Lower leg skin (tissue), 4 donors: ENCODE results near the gene MAPK9. TPM values are rescaled to one million over a fixed set of nuclear protein-coding genes. Genes with fewer than 3 reads are reported as not detected.

Source experiments
- DNase-seq, 2 donors: peaks; one replicate each; pipeline ENCODE4 v3.0.0-alpha.2; 2019; ENCODE audit warnings: low spot score in 2 of 2
- H3K4me3 ChIP-seq: fragments of 200-600 bp; sonication (generic); 2 replicates; pipeline ENCODE4 v1.5.1; 2017; ENCODE audit warnings: mild to moderate bottlenecking, low read depth; ENCODE audit not compliant: poor library complexity, severe bottlenecking
- CTCF ChIP-seq, 3 donors: fragments of 450-650 bp; IDR thresholded peaks; one replicate each; pipeline ENCODE4 v1.5.1; 2016; ENCODE audit warnings: antibody characterized with exemption in 3 of 3, mild to moderate bottlenecking in 3 of 3, moderate library complexity in 2 of 3
- POLR2A ChIP-seq, 2 donors: fragments of 450-650 bp; IDR thresholded peaks; one replicate each; pipeline ENCODE4 v1.6.1; 2016 to 2017; ENCODE audit warnings: antibody characterized with exemption in 2 of 2, mild to moderate bottlenecking in 1 of 2, moderate library complexity in 1 of 2
- WGBS, 2 donors: methylation state at CpG; one replicate each; pipeline ENCODE4 v1.1.5; 2018; 5-methylcytosine and 5-hydroxymethylcytosine counted together
- intact Hi-C: fragments of 100-400 bp; cut with DNase I; formaldehyde crosslinking; loops from one replicate; pipeline ENCODE4 v1.15.0; 2023; ENCODE audit warnings: low total_unique reads
- total RNA-seq, 4 donors: library from RNA; depleted of rRNA; stranded (reverse); fragments of >200 nt; gene quantifications; one replicate each; pipeline ENCODE4 v1.1.0, GENCODE V29; 2016

The MAPK9 gene
- total RNA-seq, 4 donors from 2014 or later = 10.4 to 18.4 (median 15.4) TPM

GRCh38 chr5:180289966-180290365 is 1.9 kb downstream of the MAPK9 start:
- no peak for TF ChIP-seq POLR2A (IDR thresholded peaks at IDR 0.05)
- TF ChIP-seq CTCF (IDR thresholded peaks at IDR 0.05) = no peak
- H3K4me3 ChIP-seq = no peak overlapping the region
- intact Hi-C loops = loop anchor here (10.0 kb wide), 1 partner anchor 175 kb away; no protein-coding TSS in a partner anchor

GRCh38 chr5:180289433-180289832 is 2.5 kb downstream of the MAPK9 start:
- intact Hi-C loops = no loop called here
- 35 to 37% methylated on average over 3 of the region's 3 CpGs for whole genome bisulfite sequencing, 2 donors
- DNase-seq = peak in 1 of 2 donors; percentile 61
- TF ChIP-seq POLR2A (IDR thresholded peaks at IDR 0.05) = no peak
- TF ChIP-seq CTCF (IDR thresholded peaks at IDR 0.05) = no peak
- no peak overlapping the region for H3K4me3 ChIP-seq

More at GRCh38 chr5:180289966-180290365, 1.9 kb downstream of the MAPK9 start:
- peak in 1 of 2 donors; percentile 84 for DNase-seq
- 77 to 78% methylated on average over 5 of the region's 5 CpGs for WGBS, 2 donors

GRCh38 chr5:180287868-180288267 is 4.0 kb downstream of the MAPK9 start:
- TF ChIP-seq CTCF (IDR thresholded peaks at IDR 0.05) (no peak), POLR2A (IDR thresholded peaks at IDR 0.05) (no peak)
- intact Hi-C loops = no loop called here
- H3K4me3 ChIP-seq = no peak overlapping the region
- DNase-seq = no peak
- WGBS, 2 donors = 78 to 87% methylated on average over 7 of the region's 7 CpGs

- no peak for TF ChIP-seq POLR2A (IDR thresholded peaks at IDR 0.05)
- no peak for TF ChIP-seq CTCF (IDR thresholded peaks at IDR 0.05)
- DNase-seq = no peak
- intact Hi-C loops = no loop called here
- 82 to 91% methylated on average over 2 of the region's 2 CpGs for WGBS, 2 donors
- H3K4me3 ChIP-seq = no peak overlapping the region
These were observed 4.5 kb downstream of the MAPK9 start for GRCh38 chr5:180287404-180287803.

- H3K4me3 ChIP-seq = no peak overlapping the region
- intact Hi-C loops = no loop called here
- no peak for DNase-seq
- TF ChIP-seq CTCF (IDR thresholded peaks at IDR 0.05) (no peak), POLR2A (IDR thresholded peaks at IDR 0.05) (no peak)
- 82 to 88% methylated on average over 10 of the region's 10 CpGs for whole genome bisulfite sequencing, 2 donors
These were observed 7.7 kb downstream of the MAPK9 start for GRCh38 chr5:180284149-180284548.

- H3K4me3 ChIP-seq = no peak overlapping the region
- 80 to 81% methylated on average over 10 of the region's 10 CpGs for WGBS, 2 donors
- no peak for TF ChIP-seq CTCF (IDR thresholded peaks at IDR 0.05)
- TF ChIP-seq POLR2A (IDR thresholded peaks at IDR 0.05) = no peak
- no peak for DNase-seq
- intact Hi-C loops = no loop called here
These were observed 8.8 kb downstream of the MAPK9 start for GRCh38 chr5:180283026-180283615.
